Neutrophil (primary cell): ENCODE measurements around the gene TMEM218.

ENCODE experiments used
- H3K27ac ChIP-seq: fragments of 200-600 bp; sonication (generic); 2 replicates; pipeline ENCODE4 v1.5.1; 2016; ENCODE audit warnings: mild to moderate bottlenecking, moderate library complexity
- H3K27me3 ChIP-seq: fragments of 200-600 bp; sonication (generic); 2 replicates; pipeline ENCODE4 v1.6.0; 2016; ENCODE audit warnings: mild to moderate bottlenecking
- H3K36me3 ChIP-seq: fragments of 200-600 bp; sonication (generic); 2 replicates; pipeline ENCODE4 v1.5.1; 2017
- H3K4me1 ChIP-seq, 2 experiments: fragments of 200-600 bp in 1 of 2; sonication (generic) in 1 of 2; 1 replicate in 1 of 2; 2 replicates in 1 of 2; pipeline versions ENCODE4 v1.5.1 to v1.6.1; 2013 to 2016; ENCODE audit warnings: low read depth in 1 of 2, low read length in 1 of 2, mild to moderate bottlenecking in 1 of 2, moderate library complexity in 1 of 2; ENCODE audit not compliant: control insufficient read depth in 1 of 2, insufficient read depth in 1 of 2
- H3K4me3 ChIP-seq, 2 experiments: fragments of 200-600 bp in 1 of 2; sonication (generic) in 1 of 2; 1 replicate in 1 of 2; 2 replicates in 1 of 2; pipeline ENCODE4 v1.5.1; 2013 to 2016; ENCODE audit warnings: low read depth in 1 of 2, low read length in 1 of 2, mild to moderate bottlenecking in 1 of 2, moderate library complexity in 1 of 2
- H3K9me3 ChIP-seq: fragments of 200-600 bp; sonication (generic); 2 replicates; pipeline ENCODE4 v1.5.1; 2016
- CTCF ChIP-seq: fragments of 200-600 bp; sonication (generic); IDR thresholded peaks from 2 replicates; pipeline ENCODE4 v1.5.1; 2016; ENCODE audit warnings: antibody characterized with exemption

TMEM218 gene

DNA sequence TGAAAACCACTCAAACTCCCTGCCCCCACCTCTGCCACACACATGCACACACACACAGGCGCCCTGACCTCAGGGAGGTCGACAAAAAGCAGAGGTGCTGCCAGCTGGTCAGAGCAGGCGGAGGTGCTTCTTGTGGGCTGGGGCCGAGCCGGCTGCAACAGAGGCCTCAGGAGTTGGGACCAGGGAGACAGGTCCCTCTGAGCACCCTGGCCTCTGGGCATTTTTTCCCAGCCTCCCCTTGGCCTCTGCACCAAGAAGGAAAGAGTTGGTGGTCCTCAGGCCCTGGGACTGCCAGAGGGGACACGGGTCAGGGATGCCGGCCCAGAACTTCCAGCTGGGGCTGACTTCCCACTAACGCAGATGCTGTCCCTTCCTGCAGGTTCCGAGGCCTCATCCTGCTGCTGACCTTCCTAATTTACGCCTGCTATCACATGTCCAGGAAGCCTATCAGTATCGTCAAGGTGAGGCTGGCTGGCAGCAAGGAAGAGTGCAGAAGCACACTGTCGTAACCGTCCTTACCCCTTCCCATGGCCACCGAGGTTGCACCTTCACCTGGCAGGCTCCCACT lies 35.0 kb downstream of the TMEM218 start:
- Histone ChIP-seq H3K27ac (no peak overlapping the region), H3K9me3 (no peaks in the 10 kb centered on the region), H3K4me1 (peaks cover 1 to 11% of the 10 kb centered on the region in 2 experiments), H3K36me3 (no peaks in the 10 kb centered on the region), H3K27me3 (no peaks in the 10 kb centered on the region), H3K4me3 (no peak overlapping the region)
- no peak for TF ChIP-seq CTCF

DNA sequence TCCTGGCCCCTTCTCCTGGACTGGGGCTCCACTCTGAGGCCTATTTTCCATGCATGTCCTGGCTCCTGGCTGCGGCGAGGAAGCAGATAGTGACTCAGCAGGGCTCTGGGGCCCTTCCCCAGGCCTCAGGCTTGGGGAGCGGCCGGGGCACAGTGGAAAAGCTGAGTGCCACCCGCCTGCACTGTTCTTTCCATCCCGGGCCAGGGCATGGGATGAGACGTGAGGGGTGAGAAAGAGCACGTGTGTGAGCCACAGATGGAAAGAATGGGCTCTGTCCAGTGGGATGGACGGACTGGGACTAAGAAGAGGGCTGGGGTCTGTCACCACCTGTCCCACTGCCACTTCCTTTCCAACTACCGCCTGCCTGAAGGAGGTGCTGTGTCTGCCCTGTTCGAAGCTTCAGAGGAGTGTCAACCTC lies 35.5 kb downstream of the TMEM218 start:
- Histone ChIP-seq H3K27me3 (no peaks in the 10 kb centered on the region), H3K4me1 (peaks cover 7 to 17% of the 10 kb centered on the region in 2 experiments), H3K27ac (no peak overlapping the region), H3K36me3 (no peaks in the 10 kb centered on the region), H3K4me3 (no peak overlapping the region), H3K9me3 (no peaks in the 10 kb centered on the region)
- TF ChIP-seq CTCF = no peak

DNA sequence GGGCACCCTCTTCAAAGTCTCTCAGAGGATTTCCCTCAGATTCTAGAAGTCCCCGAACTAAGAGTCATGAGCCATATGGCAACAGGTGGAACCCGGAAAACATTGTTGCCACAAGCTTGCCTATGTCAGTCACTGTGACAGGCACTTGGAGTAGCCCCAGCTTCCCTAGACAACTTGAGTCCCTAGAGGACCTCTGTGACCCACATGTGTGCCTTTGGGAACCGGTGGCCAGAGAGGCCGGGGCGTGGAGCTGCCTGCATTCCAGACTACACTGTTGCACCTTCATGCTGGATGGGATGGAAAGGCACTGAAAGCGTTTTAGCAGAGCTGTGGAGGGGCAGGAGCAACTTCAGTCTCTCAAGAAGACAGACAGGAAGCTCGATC lies 36.2 kb downstream of the TMEM218 start:
- no peak for TF ChIP-seq CTCF
- no peaks in the 10 kb centered on the region for H3K36me3 ChIP-seq
- no peaks in the 10 kb centered on the region for H3K27me3 ChIP-seq
- peaks cover 14 to 23% of the 10 kb centered on the region in 2 experiments for H3K4me1 ChIP-seq
- H3K9me3 ChIP-seq = no peaks in the 10 kb centered on the region
- no peak overlapping the region for H3K27ac ChIP-seq
- no peak overlapping the region for H3K4me3 ChIP-seq

GRCh38 chr11:125074511-125075241 lies 36.8 kb downstream of the TMEM218 start:
- no peak overlapping the region for H3K27ac ChIP-seq
- H3K4me1 ChIP-seq = peaks cover 19 to 29% of the 10 kb centered on the region in 2 experiments
- H3K27me3 ChIP-seq = no peaks in the 10 kb centered on the region
- no peak overlapping the region for H3K4me3 ChIP-seq
- no peaks in the 10 kb centered on the region for H3K36me3 ChIP-seq
- no peak for TF ChIP-seq CTCF
- H3K9me3 ChIP-seq = no peaks in the 10 kb centered on the region

GRCh38 chr11:125073616-125074483 lies 37.6 kb downstream of the TMEM218 start:
- peaks cover 21 to 37% of the 10 kb centered on the region in 2 experiments for H3K4me1 ChIP-seq

More at GRCh38 chr11:125073616-125074483, 37.6 kb downstream of the TMEM218 start:
- Histone ChIP-seq H3K36me3 (no peaks in the 10 kb centered on the region), H3K4me3 (no peak overlapping the region), H3K9me3 (no peaks in the 10 kb centered on the region), H3K27me3 (no peaks in the 10 kb centered on the region), H3K27ac (no peak overlapping the region)
- no peak for TF ChIP-seq CTCF
